A549 (cell line): ENCODE measurements around the gene GSK3A. TPM values are rescaled to one million over a fixed set of nuclear protein-coding genes. Genes with fewer than 3 reads are reported as not detected.

Experiments
- ATAC-seq, 2 experiments: fragments of 200-7000 bp in 1 of 2; fragments of >200 bp in 1 of 2; cut with Nextera tagmentation in 1 of 2; cut with Tn5 transposase in 1 of 2; 3 replicates each; pipeline versions ENCODE4 v1.8.0 to v1.9.1; 2018 to 2020; ENCODE audit warnings: mild to moderate bottlenecking in 1 of 2, moderate library complexity in 1 of 2
- CTCF ChIA-PET: fragments of 300-600 bp; sonication (Branson Sonifier 250); formaldehyde crosslinking; extraction: SDS; loops from one replicate; lab custom pipeline; 2021; ENCODE audit warnings: antibody characterized with exemption, inconsistent platforms; lab: Yijun Ruan, JAX
- POLR2A ChIA-PET: fragments of 350-600 bp; formaldehyde crosslinking; extraction: SDS; loops from one replicate; lab custom pipeline; 2021; ENCODE audit warnings: antibody characterized with exemption, inconsistent platforms; lab: Yijun Ruan, JAX
- DNase-seq, 2 experiments: peaks; one replicate each; pipeline versions ENCODE4 v3.0.0 to v3.0.0-alpha.2; 2011 to 2016; ENCODE audit warnings: low read depth in 1 of 2, low spot score in 1 of 2
- FAIRE-seq: peaks from 2 replicates; lab custom pipeline; 2011; peaks lifted over from hg19 to GRCh38; lab: Jason Lieb, UNC
- H3K27ac ChIP-seq, 2 experiments: fragments of >200 bp; sonication (Bioruptor Twin); formaldehyde crosslinking; 3 replicates each; pipeline ENCODE4 v1.5.1; 2016 to 2017
- H3K4me1 ChIP-seq: fragments of >200 bp; sonication (Bioruptor Twin); formaldehyde crosslinking; 3 replicates; pipeline ENCODE4 v1.6.1; 2016
- H3K4me2 ChIP-seq: fragments of >200 bp; sonication (Bioruptor Twin); formaldehyde crosslinking; 3 replicates; pipeline ENCODE4 v1.6.1; 2016
- H3K4me3 ChIP-seq: fragments of >200 bp; sonication (Bioruptor Twin); formaldehyde crosslinking; 3 replicates; pipeline ENCODE4 v1.5.1; 2016
- H3K9me3 ChIP-seq: fragments of >200 bp; sonication (Bioruptor Twin); formaldehyde crosslinking; 3 replicates; pipeline ENCODE4 v1.6.1; 2016
- BHLHE40 ChIP-seq: IDR thresholded peaks from 2 replicates; pipeline ENCODE4 v1.6.1; 2012; ENCODE audit warnings: low read depth, low read length, inconsistent platforms
- EHF ChIP-seq: fragments of 250-450 bp; sonication (Bioruptor Pico); IDR thresholded peaks from 2 replicates; pipeline ENCODE4 v1.5.0; 2020; ENCODE audit warnings: mild to moderate bottlenecking
- ESRRA ChIP-seq: fragments of 150-350 bp; IDR thresholded peaks from 2 replicates; pipeline ENCODE4 v1.6.1; 2014; ENCODE audit warnings: mild to moderate bottlenecking, low read length, borderline replicate concordance
- HEYL ChIP-seq: fragments of 250-450 bp; sonication (Bioruptor Pico); IDR thresholded peaks from 2 replicates; pipeline ENCODE4 v1.8.0; 2021; ENCODE audit warnings: mild to moderate bottlenecking, moderate library complexity
- HOXB13 ChIP-seq: fragments of 250-450 bp; sonication (Bioruptor Pico); IDR thresholded peaks from 2 replicates; pipeline ENCODE4 v1.5.0; 2020; ENCODE audit warnings: low read depth, mild to moderate bottlenecking, moderate library complexity
- HOXB5 ChIP-seq: fragments of 250-450 bp; sonication (Bioruptor Pico); IDR thresholded peaks from 2 replicates; pipeline ENCODE4 v1.5.0; 2020; ENCODE audit warnings: mild to moderate bottlenecking, moderate library complexity
- JUN ChIP-seq, 2 experiments: fragments of >200 bp; sonication (Bioruptor Twin); formaldehyde crosslinking; IDR thresholded peaks; 2 replicates in 1 of 2; 3 replicates in 1 of 2; pipeline ENCODE4 v1.6.1; 2016 to 2017
- JUNB ChIP-seq: fragments of >200 bp; sonication (Bioruptor Twin); formaldehyde crosslinking; IDR thresholded peaks from 2 replicates; pipeline ENCODE4 v1.6.1; 2016
- MAZ ChIP-seq: fragments of 150-350 bp; IDR thresholded peaks from 2 replicates; pipeline ENCODE4 v1.6.1; 2014; ENCODE audit warnings: antibody characterized with exemption, low read depth, low read length, borderline replicate concordance
- NR3C1 ChIP-seq: fragments of >200 bp; sonication (Bioruptor Twin); formaldehyde crosslinking; IDR thresholded peaks from 3 replicates; pipeline ENCODE4 v1.6.1; 2017
- POLR2A ChIP-seq: IDR thresholded peaks from 2 replicates; pipeline ENCODE4 v1.6.1; 2012; ENCODE audit warnings: mild to moderate bottlenecking, low read length
- POLR2AphosphoS2 ChIP-seq: conservative IDR thresholded peaks from 2 replicates; pipeline ENCODE4 v1.6.1; 2012; ENCODE audit warnings: low read length, improper control_type of control experiment, inconsistent platforms
- RARB ChIP-seq: fragments of 250-450 bp; sonication (Bioruptor Pico); IDR thresholded peaks from 2 replicates; pipeline ENCODE4 v1.8.0; 2021; ENCODE audit warnings: mild to moderate bottlenecking, moderate library complexity
- RNF2 ChIP-seq: fragments of 200-600 bp; sonication (generic); IDR thresholded peaks from 2 replicates; pipeline ENCODE4 v1.6.1; 2016; ENCODE audit warnings: low read depth, mild to moderate bottlenecking, antibody characterized with exemption, moderate library complexity, borderline replicate concordance
- SREBF2 ChIP-seq: fragments of 450-650 bp; IDR thresholded peaks from 2 replicates; pipeline ENCODE4 v1.6.1; 2014; ENCODE audit warnings: mild to moderate bottlenecking, moderate library complexity
- TFCP2L1 ChIP-seq: fragments of 250-450 bp; sonication (Bioruptor Pico); IDR thresholded peaks from 2 replicates; pipeline ENCODE4 v1.5.0; 2021; ENCODE audit warnings: mild to moderate bottlenecking
- TP53 ChIP-seq: fragments of 250-450 bp; sonication (Bioruptor Pico); IDR thresholded peaks from 2 replicates; pipeline ENCODE4 v1.5.0; 2021; ENCODE audit warnings: mild to moderate bottlenecking, moderate library complexity
- ZSCAN20 ChIP-seq: fragments of 250-450 bp; sonication (Bioruptor Pico); IDR thresholded peaks from 2 replicates; pipeline ENCODE4 v1.8.0; 2022; ENCODE audit warnings: mild to moderate bottlenecking, moderate library complexity
- WGBS: methylation state at CpG from one replicate; pipeline ENCODE4 v1.1.6; 2017; ENCODE audit errors: missing lambda C conversion rate; 5-methylcytosine and 5-hydroxymethylcytosine counted together
- polyA plus RNA-seq, 4 experiments: library from polyadenylated mRNA; depleted of rRNA in 3 of 4; stranded (reverse); fragments of >200 nt; fragmentation: RNase III in 1 of 4; extraction: RNeasy Plus Mini Kit Qiagen cat#74134 plus additional on column Dnase treatment in 1 of 4; gene quantifications; 2 replicates in 3 of 4; 3 replicates in 1 of 4; pipeline ENCODE4 v1.2.3, GENCODE V29; 2011 to 2017
- TF ChIP-seq, protein P1 (sequence below): fragments of 250-450 bp; sonication (Bioruptor Pico); IDR thresholded peaks from 2 replicates; pipeline ENCODE4 v1.5.0; 2020; ENCODE audit warnings: low read depth, mild to moderate bottlenecking, moderate library complexity
- TF ChIP-seq, protein P2 (sequence below): IDR thresholded peaks from 2 replicates; pipeline ENCODE4 v1.6.1; 2012
- TF ChIP-seq, protein P3 (sequence below): fragments of 250-450 bp; sonication (Bioruptor Pico); IDR thresholded peaks from 2 replicates; pipeline ENCODE4 v1.5.0; 2021; ENCODE audit warnings: mild to moderate bottlenecking, moderate library complexity, borderline replicate concordance
- TF ChIP-seq, protein P4 (sequence below): fragments of 150-350 bp; IDR thresholded peaks from 2 replicates; pipeline ENCODE4 v1.6.1; 2014; ENCODE audit warnings: low read depth, mild to moderate bottlenecking, low read length
- TF ChIP-seq, protein P5 (sequence below): IDR thresholded peaks from 2 replicates; pipeline ENCODE4 v1.6.1; 2012
- TF ChIP-seq, protein P6 (sequence below): IDR thresholded peaks from 2 replicates; pipeline ENCODE4 v1.6.1; 2012; ENCODE audit warnings: low read depth, borderline replicate concordance
- TF ChIP-seq, protein P7 (sequence below): fragments of >200 bp; sonication (Bioruptor Twin); formaldehyde crosslinking; IDR thresholded peaks from 3 replicates; pipeline ENCODE4 v1.5.1; 2016

Gene GSK3A
- polyA plus RNA-seq, 2 of the 4 experiments (the other 2 are of a cell fraction) = 55.2 to 85.1 TPM

DNA sequence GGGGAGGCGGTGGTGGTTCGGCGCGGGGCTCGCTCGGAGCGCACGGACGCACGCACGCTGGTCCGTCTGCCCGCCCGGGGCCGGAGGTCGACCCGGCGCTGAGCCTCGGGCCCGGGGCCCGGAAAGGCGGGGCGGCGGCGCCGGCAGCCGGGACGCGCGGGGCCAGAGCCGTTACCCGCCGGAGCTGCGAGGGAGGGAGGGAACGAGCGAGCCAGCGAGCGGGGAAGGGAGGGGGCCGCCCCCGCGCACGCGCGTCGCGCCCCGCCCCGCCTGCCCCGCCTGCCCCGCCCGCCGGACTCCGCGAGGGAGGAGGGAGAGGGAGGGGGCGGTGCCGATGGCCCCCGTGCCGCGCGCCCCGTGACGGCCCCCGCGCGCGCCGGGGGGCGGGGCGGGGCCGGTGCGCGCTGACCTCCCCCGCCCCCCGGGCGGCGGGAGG is 41.7 kb upstream of the GSK3A start (continued):
- TF ChIP-seq HOXB13 (CRISPR knock-in tag) (no peak), NR3C1 (no peak), BHLHE40 (no peak), POLR2AphosphoS2 (no peak), ESRRA (no peak), RARB (CRISPR knock-in tag) (no peak), RNF2 (no peak), HEYL (CRISPR knock-in tag) (no peak)
- TF ChIP-seq, protein P1, sequence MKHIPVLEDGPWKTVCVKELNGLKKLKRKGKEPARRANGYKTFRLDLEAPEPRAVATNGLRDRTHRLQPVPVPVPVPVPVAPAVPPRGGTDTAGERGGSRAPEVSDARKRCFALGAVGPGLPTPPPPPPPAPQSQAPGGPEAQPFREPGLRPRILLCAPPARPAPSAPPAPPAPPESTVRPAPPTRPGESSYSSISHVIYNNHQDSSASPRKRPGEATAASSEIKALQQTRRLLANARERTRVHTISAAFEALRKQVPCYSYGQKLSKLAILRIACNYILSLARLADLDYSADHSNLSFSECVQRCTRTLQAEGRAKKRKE (CRISPR knock-in tag) = peak; percentile 57; the same call in 1 of the 2 replicates
- TF ChIP-seq, protein P2, sequence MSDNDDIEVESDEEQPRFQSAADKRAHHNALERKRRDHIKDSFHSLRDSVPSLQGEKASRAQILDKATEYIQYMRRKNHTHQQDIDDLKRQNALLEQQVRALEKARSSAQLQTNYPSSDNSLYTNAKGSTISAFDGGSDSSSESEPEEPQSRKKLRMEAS = 0 out of 2 replicates have a peak, but pooled peaks have one; percentile 20
- TF ChIP-seq, protein P3, sequence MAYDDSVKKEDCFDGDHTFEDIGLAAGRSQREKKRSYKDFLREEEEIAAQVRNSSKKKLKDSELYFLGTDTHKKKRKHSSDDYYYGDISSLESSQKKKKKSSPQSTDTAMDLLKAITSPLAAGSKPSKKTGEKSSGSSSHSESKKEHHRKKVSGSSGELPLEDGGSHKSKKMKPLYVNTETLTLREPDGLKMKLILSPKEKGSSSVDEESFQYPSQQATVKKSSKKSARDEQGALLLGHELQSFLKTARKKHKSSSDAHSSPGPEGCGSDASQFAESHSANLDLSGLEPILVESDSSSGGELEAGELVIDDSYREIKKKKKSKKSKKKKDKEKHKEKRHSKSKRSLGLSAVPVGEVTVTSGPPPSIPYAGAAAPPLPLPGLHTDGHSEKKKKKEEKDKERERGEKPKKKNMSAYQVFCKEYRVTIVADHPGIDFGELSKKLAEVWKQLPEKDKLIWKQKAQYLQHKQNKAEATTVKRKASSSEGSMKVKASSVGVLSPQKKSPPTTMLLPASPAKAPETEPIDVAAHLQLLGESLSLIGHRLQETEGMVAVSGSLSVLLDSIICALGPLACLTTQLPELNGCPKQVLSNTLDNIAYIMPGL (CRISPR knock-in tag) = no peak
- TF ChIP-seq, protein P4, sequence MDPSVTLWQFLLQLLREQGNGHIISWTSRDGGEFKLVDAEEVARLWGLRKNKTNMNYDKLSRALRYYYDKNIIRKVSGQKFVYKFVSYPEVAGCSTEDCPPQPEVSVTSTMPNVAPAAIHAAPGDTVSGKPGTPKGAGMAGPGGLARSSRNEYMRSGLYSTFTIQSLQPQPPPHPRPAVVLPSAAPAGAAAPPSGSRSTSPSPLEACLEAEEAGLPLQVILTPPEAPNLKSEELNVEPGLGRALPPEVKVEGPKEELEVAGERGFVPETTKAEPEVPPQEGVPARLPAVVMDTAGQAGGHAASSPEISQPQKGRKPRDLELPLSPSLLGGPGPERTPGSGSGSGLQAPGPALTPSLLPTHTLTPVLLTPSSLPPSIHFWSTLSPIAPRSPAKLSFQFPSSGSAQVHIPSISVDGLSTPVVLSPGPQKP = no peak

DNA sequence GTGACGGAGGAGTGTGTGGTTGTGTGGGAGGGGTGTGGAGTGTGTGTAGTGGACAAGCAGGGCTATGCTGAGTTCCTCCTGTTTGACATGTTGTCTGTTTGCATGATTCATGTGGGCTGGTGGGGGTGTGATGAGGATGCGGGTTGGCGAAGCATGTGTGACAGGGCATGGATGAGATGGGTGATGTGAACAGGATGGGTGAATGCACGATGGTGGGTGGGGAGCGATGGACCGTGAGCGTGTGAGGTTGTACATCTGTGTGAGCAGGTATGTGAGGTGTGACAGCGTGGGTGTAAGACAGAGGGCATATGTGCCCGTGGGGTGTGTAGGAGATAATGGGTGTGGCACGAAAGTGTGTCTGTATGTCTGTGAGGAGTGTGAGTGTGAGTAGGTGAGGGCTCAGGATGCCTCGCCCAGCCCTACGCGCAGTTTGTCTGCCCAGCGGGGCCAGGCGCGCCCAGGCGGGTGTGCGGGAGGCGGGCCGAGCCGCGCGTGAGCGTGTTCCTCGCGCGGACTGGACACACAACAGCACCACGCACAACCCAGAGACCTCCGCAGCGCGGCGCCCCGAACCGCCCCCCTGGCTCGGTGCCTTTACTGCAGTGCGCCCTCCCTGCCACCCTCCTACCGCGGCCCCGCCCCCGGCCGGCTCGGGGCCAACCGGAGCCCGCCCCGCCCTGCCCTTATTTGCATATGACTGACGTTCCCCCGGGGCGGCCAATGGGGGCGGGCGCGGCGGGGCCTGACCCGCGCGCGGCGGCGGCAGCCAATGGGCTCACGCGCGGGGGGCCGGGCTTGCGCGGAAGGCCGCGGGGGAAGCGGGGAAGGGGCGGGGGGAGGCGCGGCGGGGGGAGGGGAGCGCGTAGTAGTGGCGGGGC is 41.0 kb upstream of the GSK3A start:
- ChIA-PET CTCF (interaction anchor here (0.8 to 23.7 kb wide), 9 partner anchors 9 to 158 kb away, joined by 3 to 616 read pairs (median 67); partner anchors contain the start of genes CIC, GSK3A, PAFAH1B3 and PRR19), POLR2A (interaction anchor here (0.6 to 5.6 kb wide), 3 partner anchors 19 to 139 kb away, joined by 4 to 56 read pairs (median 13); partner anchors contain the start of genes GSK3A and PAFAH1B3)
- peaks cover 60% of the 10 kb centered on the region for H3K4me1 ChIP-seq

More for the DNA sequence above, 41.0 kb upstream of the GSK3A start:
- WGBS = 7% methylated on average over 49 of the region's 74 CpGs
- no peaks in the 10 kb centered on the region for H3K9me3 ChIP-seq
- H3K4me2 ChIP-seq = peak overlapping the region; percentile 100
- TF ChIP-seq SREBF2 (no peak), JUN (IDR thresholded peaks at IDR 0.05) (no peak; a peak in 1 of 5 replicates), HOXB5 (CRISPR knock-in tag) (peak; percentile 24; the same call in 1 of the 2 replicates), ZSCAN20 (CRISPR knock-in tag) (no peak), MAZ (0 out of 2 replicates have a peak, but pooled peaks have one; percentile 6), JUNB (no peak), EHF (CRISPR knock-in tag) (no peak), TP53 (CRISPR knock-in tag) (0 out of 2 replicates have a peak, but pooled peaks have one; percentile 36), TFCP2L1 (CRISPR knock-in tag) (peak; percentile 68), POLR2A (peak; percentile 35; the same call in 1 of the 2 replicates)
- TF ChIP-seq, protein P1 (CRISPR knock-in tag) = no peak
- TF ChIP-seq, protein P5, sequence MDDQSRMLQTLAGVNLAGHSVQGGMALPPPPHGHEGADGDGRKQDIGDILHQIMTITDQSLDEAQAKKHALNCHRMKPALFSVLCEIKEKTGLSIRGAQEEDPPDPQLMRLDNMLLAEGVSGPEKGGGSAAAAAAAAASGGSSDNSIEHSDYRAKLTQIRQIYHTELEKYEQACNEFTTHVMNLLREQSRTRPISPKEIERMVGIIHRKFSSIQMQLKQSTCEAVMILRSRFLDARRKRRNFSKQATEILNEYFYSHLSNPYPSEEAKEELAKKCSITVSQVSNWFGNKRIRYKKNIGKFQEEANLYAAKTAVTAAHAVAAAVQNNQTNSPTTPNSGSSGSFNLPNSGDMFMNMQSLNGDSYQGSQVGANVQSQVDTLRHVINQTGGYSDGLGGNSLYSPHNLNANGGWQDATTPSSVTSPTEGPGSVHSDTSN = 0 out of 2 replicates have a peak, but pooled peaks have one; percentile 47
- TF ChIP-seq, protein P6, sequence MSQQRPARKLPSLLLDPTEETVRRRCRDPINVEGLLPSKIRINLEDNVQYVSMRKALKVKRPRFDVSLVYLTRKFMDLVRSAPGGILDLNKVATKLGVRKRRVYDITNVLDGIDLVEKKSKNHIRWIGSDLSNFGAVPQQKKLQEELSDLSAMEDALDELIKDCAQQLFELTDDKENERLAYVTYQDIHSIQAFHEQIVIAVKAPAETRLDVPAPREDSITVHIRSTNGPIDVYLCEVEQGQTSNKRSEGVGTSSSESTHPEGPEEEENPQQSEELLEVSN = 0 out of 2 replicates have a peak, but pooled peaks have one; percentile 38
- TF ChIP-seq, protein P7, sequence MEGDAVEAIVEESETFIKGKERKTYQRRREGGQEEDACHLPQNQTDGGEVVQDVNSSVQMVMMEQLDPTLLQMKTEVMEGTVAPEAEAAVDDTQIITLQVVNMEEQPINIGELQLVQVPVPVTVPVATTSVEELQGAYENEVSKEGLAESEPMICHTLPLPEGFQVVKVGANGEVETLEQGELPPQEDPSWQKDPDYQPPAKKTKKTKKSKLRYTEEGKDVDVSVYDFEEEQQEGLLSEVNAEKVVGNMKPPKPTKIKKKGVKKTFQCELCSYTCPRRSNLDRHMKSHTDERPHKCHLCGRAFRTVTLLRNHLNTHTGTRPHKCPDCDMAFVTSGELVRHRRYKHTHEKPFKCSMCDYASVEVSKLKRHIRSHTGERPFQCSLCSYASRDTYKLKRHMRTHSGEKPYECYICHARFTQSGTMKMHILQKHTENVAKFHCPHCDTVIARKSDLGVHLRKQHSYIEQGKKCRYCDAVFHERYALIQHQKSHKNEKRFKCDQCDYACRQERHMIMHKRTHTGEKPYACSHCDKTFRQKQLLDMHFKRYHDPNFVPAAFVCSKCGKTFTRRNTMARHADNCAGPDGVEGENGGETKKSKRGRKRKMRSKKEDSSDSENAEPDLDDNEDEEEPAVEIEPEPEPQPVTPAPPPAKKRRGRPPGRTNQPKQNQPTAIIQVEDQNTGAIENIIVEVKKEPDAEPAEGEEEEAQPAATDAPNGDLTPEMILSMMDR = 0 out of 3 replicates have a peak, but pooled peaks have one; percentile 5
- TF ChIP-seq, protein P2 = peak; percentile 77
- peak overlapping the region; percentile 76 for H3K4me3 ChIP-seq
- DNase-seq = peak; percentile 97 to 99
- H3K27ac ChIP-seq = peak overlapping the region; percentile 94 to 98
- ATAC-seq = peak; percentile 31 to 56
- FAIRE-seq = peak; percentile 46
